Stimulated activated naive B cell treated with anti-CD40 and anti-IgM and Interleukin-4, amounts not matched to agents 10 μg/mL and 1 μg/mL and 100 μg/mL, for 72 hours (primary cell): ENCODE measurements around the gene GGA3.
"Not testable (repeated sequence)": the region's sequence is repeated elsewhere in the genome, so short reads cannot be mapped to it uniquely, and the experiment has no call there.

Source experiments
- ATAC-seq, 2 donors: fragments of 150-1000 bp; cut with Tn5 transposase; replicated peaks; 2 replicates each; pipeline ENCODE4 v1.10.0; 2021; ENCODE audit warnings: moderate library complexity in 1 of 2
- DNase-seq: peaks from one replicate; pipeline ENCODE4 v3.0.0; 2021
- H3K27ac Mint-ChIP-seq: one replicate; pipeline ENCODE4 v1.8.0; 2022; ENCODE audit warnings: mild to moderate bottlenecking, mixed read lengths
- H3K27me3 Mint-ChIP-seq, 2 donors: one replicate each; pipeline ENCODE4 v1.8.0; 2022; ENCODE audit warnings: mixed read lengths in 2 of 2
- H3K36me3 Mint-ChIP-seq, 2 donors: one replicate each; pipeline ENCODE4 v1.8.0; 2022; ENCODE audit warnings: mixed read lengths in 2 of 2, mild to moderate bottlenecking in 1 of 2
- H3K4me1 Mint-ChIP-seq, 2 donors: one replicate each; pipeline ENCODE4 v1.8.0; 2022; ENCODE audit warnings: mixed read lengths in 2 of 2, mild to moderate bottlenecking in 1 of 2
- H3K4me3 Mint-ChIP-seq, 2 donors: one replicate each; pipeline ENCODE4 v1.8.0; 2022; ENCODE audit warnings: mild to moderate bottlenecking in 2 of 2, mixed read lengths in 2 of 2, moderate library complexity in 1 of 2
- H3K9me3 Mint-ChIP-seq, 2 donors: one replicate each; pipeline ENCODE4 v1.8.0; 2022; ENCODE audit warnings: mixed read lengths in 2 of 2, mild to moderate bottlenecking in 1 of 2

Gene GGA3

DNA sequence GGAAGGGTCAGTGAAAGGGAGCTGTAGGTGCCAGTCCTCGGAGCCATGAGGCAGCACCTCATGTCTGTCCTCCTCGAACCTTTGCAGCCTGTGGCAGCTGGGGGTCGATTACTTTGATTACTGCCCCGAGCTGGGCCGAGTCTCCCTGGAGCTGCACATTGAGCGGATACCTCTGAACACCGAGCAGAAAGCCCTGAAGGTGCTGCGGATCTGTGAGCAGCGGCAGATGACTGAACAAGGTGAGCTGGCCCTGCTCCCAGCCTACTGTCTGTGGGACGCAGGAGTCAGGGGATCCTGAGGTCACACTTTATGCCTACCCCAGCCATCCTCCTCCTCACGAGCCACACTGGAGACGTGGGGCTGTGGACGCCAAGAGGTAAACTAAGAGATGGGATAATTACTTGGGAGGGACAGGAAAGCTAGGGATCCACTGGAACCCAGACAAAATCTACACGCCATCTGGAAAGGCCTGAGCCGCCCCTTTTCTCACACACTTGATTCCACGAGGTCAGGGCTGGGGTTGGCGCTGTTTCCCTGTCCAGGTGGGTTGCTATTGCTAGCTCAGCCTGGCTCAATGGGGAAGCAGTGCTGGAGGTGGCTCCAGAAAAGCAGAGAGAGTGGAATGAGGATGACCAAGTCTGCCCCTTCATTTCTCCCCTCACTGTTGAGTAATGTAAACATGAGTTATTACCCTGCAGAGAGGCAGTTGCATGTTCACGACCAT, 29.5 kb downstream of the GGA3 start:
- DNase-seq: no peak
- H3K36me3 Mint-ChIP-seq: peaks cover 41 to 54% of the 10 kb centered on the region in 2 donors
- H3K27me3 Mint-ChIP-seq: no peaks in the 10 kb centered on the region
- H3K9me3 Mint-ChIP-seq: no peaks in the 10 kb centered on the region
- no peak overlapping the region for H3K4me3 Mint-ChIP-seq
- peaks cover 0 to 5% of the 10 kb centered on the region in 2 donors for H3K4me1 Mint-ChIP-seq
- H3K27ac Mint-ChIP-seq: no peak overlapping the region
- ATAC-seq: no peak

DNA sequence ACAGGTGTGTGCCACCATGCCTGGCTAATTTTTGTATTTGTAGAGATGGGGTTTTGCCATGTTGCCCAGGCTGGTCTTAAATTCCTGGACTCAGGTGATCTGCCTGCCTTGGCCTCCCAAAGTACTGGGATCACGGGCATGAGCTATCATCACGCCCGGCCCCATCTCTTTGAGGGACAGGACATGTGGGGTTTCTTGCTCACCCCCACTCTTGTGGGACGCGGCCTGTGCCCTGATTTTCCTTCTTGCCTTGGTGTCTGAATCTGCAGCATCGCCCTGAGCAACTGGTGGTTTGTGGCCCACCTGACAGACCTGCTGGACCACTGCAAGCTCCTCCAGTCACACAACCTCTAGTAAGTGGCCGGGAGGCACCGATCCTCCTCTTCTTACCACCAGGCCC, 30.3 kb downstream of the GGA3 start:
- DNase-seq: no peak
- peaks cover 41 to 46% of the 10 kb centered on the region in 2 donors for H3K36me3 Mint-ChIP-seq
- peaks cover 0 to 5% of the 10 kb centered on the region in 2 donors for H3K4me1 Mint-ChIP-seq
- H3K9me3 Mint-ChIP-seq: no peaks in the 10 kb centered on the region
- H3K4me3 Mint-ChIP-seq: no peak overlapping the region
- ATAC-seq: no peak
- H3K27me3 Mint-ChIP-seq: no peaks in the 10 kb centered on the region
- peak overlapping the region; percentile 57 for H3K27ac Mint-ChIP-seq

GRCh38 chr17:75228847-75229246, 32.6 kb downstream of the GGA3 start:
- Mint-ChIP-seq H3K4me3 (no peak overlapping the region), H3K36me3 (peaks cover 40 to 45% of the 10 kb centered on the region in 2 donors), H3K9me3 (no peaks in the 10 kb centered on the region), H3K4me1 (peaks cover 0 to 5% of the 10 kb centered on the region in 2 donors), H3K27ac (peak overlapping the region; percentile 11), H3K27me3 (no peaks in the 10 kb centered on the region)
- DNase-seq: no peak
- ATAC-seq: no peak

DNA sequence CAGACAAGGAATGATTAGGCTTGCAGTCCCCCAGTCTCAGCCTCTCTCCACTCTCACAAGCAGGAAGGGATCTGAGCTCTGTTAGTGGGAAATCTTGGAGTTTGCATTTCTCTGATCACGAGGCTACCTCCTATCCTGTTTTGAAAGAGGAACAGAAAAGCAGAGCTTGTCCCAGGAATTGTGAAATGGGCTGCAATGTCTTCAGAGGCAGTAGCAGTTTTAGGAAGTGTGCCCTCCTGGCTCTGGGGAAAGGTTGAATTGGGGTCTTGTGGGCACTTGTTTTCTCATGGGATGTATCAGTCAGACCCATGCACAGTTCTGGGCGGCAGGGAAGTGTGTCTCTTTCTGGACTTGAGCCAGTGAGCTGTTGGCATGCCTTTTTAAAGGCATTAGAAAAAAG, 33.1 kb downstream of the GGA3 start:
- Mint-ChIP-seq H3K27ac (peak overlapping the region; percentile 11), H3K9me3 (no peaks in the 10 kb centered on the region), H3K4me3 (no peak overlapping the region), H3K4me1 (peaks cover 0 to 5% of the 10 kb centered on the region in 2 donors), H3K36me3 (peaks cover 42 to 45% of the 10 kb centered on the region in 2 donors), H3K27me3 (no peaks in the 10 kb centered on the region)
- DNase-seq (no peak), ATAC-seq (peak; percentile 29 to 36)

- Mint-ChIP-seq H3K9me3 (no peaks in the 10 kb centered on the region), H3K27me3 (no peaks in the 10 kb centered on the region), H3K4me1 (peaks cover 0 to 5% of the 10 kb centered on the region in 2 donors), H3K4me3 (no peak overlapping the region), H3K27ac (no peak overlapping the region), H3K36me3 (peaks cover 42% of the 10 kb centered on the region in 2 donors)
- ATAC-seq (no peak), DNase-seq (no peak)
Measured at GRCh38 chr17:75227729-75228128, 33.7 kb downstream of the GGA3 start.

- Mint-ChIP-seq H3K4me3 (no peak overlapping the region), H3K4me1 (peaks cover 4 to 5% of the 10 kb centered on the region in 2 donors), H3K36me3 (peaks cover 32 to 33% of the 10 kb centered on the region in 2 donors), H3K27ac (no peak overlapping the region), H3K27me3 (no peaks in the 10 kb centered on the region), H3K9me3 (no peaks in the 10 kb centered on the region)
- no peak for ATAC-seq
- no peak for DNase-seq
Measured at GRCh38 chr17:75225016-75225415, 36.4 kb downstream of the GGA3 start.

DNA sequence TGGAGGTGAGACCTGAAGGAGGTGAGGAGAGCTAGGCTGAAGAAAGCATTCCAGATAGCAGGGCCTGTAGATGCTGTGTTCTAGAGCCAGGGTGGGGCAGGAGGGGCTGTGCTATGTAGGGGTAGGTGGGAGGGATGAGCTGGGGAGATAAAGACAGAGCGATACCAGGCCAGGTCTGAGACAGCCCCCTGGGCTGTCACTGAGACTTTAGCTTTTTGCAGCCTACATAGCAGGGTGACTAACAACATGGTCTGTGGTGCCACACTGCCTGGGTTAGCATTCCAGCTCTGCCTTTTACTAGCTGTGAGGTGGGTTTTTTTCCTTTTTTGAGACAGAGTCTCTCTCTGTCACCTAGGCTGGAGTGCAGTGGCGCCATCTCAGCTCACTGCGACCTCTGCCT, 41.6 kb downstream of the GGA3 start:
- no peak for DNase-seq
- Mint-ChIP-seq H3K4me1 (peaks cover 0 to 4% of the 10 kb centered on the region in 2 donors), H3K27ac (no peak overlapping the region), H3K36me3 (peaks cover 44 to 55% of the 10 kb centered on the region in 2 donors), H3K4me3 (no peak overlapping the region), H3K9me3 (no peaks in the 10 kb centered on the region), H3K27me3 (no peaks in the 10 kb centered on the region)
- ATAC-seq: no peak

GRCh38 chr17:75218131-75218530, 43.3 kb downstream of the GGA3 start:
- peaks cover 0 to 4% of the 10 kb centered on the region in 2 donors for H3K4me1 Mint-ChIP-seq
- no peaks in the 10 kb centered on the region for H3K27me3 Mint-ChIP-seq
- H3K4me3 Mint-ChIP-seq: no peak overlapping the region
- DNase-seq (no peak), ATAC-seq (no peak)
- no peak overlapping the region for H3K27ac Mint-ChIP-seq
- H3K36me3 Mint-ChIP-seq: peaks cover 45 to 55% of the 10 kb centered on the region in 2 donors
- no peaks in the 10 kb centered on the region for H3K9me3 Mint-ChIP-seq

GRCh38 chr17:75209061-75209460, 52.3 kb downstream of the GGA3 start:
- Mint-ChIP-seq H3K27ac (no peak overlapping the region), H3K4me1 (peaks cover 10 to 21% of the 10 kb centered on the region in 2 donors), H3K4me3 (no peak overlapping the region), H3K36me3 (peaks cover 12 to 13% of the 10 kb centered on the region in 2 donors), H3K27me3 (no peaks in the 10 kb centered on the region), H3K9me3 (no peaks in the 10 kb centered on the region)
- no peak for ATAC-seq
- DNase-seq: no peak

DNA sequence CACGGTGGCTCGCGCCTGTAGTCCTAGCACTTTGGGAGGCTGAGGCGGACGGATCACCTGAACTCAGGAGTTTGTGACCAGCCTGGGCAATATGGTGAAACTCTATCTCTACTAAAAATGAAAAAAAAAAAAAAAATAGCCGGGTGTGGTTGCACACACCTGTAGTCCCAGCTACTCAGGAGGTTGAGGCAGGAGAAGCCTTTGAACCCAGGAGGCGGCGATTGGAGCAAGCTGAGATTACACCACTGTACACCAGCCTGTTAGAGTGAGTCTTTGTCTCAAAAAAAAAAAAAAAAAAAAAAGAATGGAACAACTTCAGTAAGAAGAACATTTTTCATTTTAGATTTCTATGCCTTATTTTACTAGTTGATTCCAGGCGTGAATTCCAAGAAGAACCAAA, 53.2 kb downstream of the GGA3 start:
- Mint-ChIP-seq H3K4me1 (peaks cover 10 to 22% of the 10 kb centered on the region in 2 donors), H3K9me3 (no peaks in the 10 kb centered on the region), H3K36me3 (peaks cover 9% of the 10 kb centered on the region in 2 donors), H3K27ac (no peak overlapping the region), H3K27me3 (no peaks in the 10 kb centered on the region), H3K4me3 (no peak overlapping the region)
- DNase-seq (no peak), ATAC-seq (no peak)

DNA sequence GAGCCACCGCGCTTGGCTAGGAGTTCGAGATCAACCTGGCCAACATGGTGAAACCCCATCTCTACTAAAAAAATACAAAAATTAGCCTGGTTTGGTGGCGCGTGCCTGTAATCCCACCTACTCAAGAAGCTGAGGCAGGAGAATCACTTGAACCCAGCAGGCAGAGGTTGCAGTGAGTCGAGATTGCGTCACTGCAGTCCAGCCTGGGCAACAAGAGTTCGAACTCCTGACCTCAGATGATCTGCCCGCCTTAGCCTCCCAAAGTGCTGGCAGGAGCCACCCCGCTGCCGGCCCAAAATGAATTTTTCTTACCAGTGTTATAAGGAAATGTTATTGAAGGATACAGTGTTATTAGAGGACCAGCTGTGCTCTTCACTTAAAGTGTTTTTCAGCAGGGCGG, 53.6 kb downstream of the GGA3 start:
- DNase-seq: no peak
- Mint-ChIP-seq H3K4me3 (no peak overlapping the region), H3K36me3 (peaks cover 7 to 9% of the 10 kb centered on the region in 2 donors), H3K4me1 (peaks cover 10 to 22% of the 10 kb centered on the region in 2 donors), H3K9me3 (no peaks in the 10 kb centered on the region), H3K27me3 (no peaks in the 10 kb centered on the region), H3K27ac (no peak overlapping the region)
- no peak for ATAC-seq

DNA sequence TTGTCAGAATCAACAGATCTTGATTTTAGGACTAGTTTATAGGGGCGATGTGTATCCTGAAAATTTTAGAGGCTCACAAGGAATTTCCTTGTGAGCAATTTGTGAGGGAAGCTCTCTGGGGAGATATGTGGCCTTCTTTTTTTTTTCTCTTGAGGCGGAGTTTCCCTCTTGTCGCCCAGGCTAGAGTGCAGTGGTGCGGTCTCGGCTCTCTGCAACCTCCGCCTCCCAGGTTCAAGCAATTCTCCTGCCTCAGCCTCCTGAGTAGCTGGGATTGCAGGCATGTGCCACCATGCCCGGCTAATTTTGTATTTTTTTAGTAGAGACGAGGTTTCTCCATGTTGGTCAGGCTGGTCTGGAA, 54.4 kb downstream of the GGA3 start:
- H3K4me3 Mint-ChIP-seq: peak overlapping the region; percentile 98
- ATAC-seq, DNase-seq, H3K9me3 Mint-ChIP-seq, H3K27me3 Mint-ChIP-seq, H3K36me3 Mint-ChIP-seq: not testable (repeated sequence)
- peak overlapping the region; percentile 62 for H3K27ac Mint-ChIP-seq
- H3K4me1 Mint-ChIP-seq: peaks cover 10 to 22% of the 10 kb centered on the region in 2 donors

DNA sequence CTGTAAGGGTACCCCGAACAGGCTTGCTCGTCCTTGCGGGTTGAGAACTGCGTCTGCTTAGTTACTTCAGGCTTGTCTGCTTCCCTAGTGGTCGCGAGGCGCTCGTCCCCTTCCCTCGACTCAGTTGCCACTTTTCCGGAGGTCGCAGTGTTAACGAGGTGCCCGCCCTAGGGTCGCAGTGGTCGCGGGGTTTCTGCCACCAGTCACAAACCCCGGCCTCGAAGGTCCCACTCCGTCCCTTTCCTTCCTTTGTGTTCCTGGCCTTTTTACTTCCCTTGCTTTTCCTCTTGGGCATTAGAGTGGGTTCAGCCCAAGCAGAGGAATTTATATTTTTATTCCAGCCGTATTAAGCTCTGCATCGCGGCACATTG, 55.6 kb downstream of the GGA3 start:
- DNase-seq (no peak), ATAC-seq (peak in 1 of 2 donors; percentile 30)
- no peaks in the 10 kb centered on the region for H3K27me3 Mint-ChIP-seq
- peak overlapping the region; percentile 99 for H3K27ac Mint-ChIP-seq
- H3K4me3 Mint-ChIP-seq: peak overlapping the region; percentile 98
- H3K9me3 Mint-ChIP-seq: no peaks in the 10 kb centered on the region
- peaks cover 13 to 22% of the 10 kb centered on the region in 2 donors for H3K4me1 Mint-ChIP-seq
- H3K36me3 Mint-ChIP-seq: peaks cover 4% of the 10 kb centered on the region in 2 donors

DNA sequence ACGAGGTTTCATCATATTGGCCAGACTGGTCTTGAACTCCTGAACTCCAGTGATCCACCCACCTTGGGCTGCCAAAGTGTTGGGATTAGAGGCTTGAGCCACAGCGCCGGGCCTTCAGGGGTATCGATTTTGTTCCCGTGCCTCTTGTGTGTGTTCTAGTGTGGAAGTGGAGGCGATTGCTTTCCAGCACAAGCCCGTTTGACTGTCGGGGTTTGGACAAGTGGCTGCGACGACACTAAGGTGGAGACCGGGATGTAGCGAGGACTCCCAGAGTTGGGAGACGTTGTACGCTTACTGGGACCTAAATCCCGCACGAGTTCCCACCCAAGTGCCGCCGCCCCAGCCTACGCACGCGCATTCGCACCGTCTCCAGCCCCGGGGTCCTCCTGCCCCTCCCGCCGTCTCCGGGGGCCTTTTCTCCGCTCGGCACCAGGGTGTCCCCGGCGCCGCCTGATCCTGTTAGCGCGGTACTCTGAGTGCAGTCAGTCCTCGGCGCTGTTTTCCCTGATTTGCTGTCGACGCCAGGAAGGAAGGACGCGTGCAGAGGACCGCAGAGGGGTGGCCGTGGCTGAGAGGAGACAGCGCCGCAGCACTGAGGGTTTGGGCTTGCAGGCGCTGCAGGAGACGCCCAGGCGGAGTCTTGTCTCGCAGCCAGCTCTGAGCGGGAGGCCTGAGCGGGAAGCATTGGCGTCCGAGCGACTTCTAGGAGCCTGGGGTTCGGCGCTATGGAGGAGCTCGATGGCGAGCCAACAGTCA, 56.2 kb downstream of the GGA3 start, which contains the start of gene NUP85:
Gene NUP85 (plus strand): TSS at position 643 of the 756 bp plus-strand sequence. CDS start 83 bp downstream, at position 726.
- H3K27ac Mint-ChIP-seq: peak within 1 kb of the TSS; percentile 99
- peaks cover 13 to 22% of the 10 kb centered on the region in 2 donors for H3K4me1 Mint-ChIP-seq
- peak within 1 kb of the TSS; percentile 98 for H3K4me3 Mint-ChIP-seq
- DNase-seq (peak; percentile 88), ATAC-seq (peak; percentile 86 to 89)
- no peaks in the 10 kb centered on the region for H3K9me3 Mint-ChIP-seq
- H3K36me3 Mint-ChIP-seq: peaks cover 4% of the 10 kb centered on the region in 2 donors
- H3K27me3 Mint-ChIP-seq: no peaks in the 10 kb centered on the region
